ENCODE results near the gene KANSL1. TPM values are rescaled to one million over a fixed set of nuclear protein-coding genes. Genes with fewer than 3 reads are reported as not detected.
"Not testable (repeated sequence)": the region's sequence is repeated elsewhere in the genome, so short reads cannot be mapped to it uniquely, and the experiment has no call there.

Gene KANSL1
- polyA plus RNA-seq, 3 donors = 3.1 to 31.9 (median 4.6) TPM

DNA sequence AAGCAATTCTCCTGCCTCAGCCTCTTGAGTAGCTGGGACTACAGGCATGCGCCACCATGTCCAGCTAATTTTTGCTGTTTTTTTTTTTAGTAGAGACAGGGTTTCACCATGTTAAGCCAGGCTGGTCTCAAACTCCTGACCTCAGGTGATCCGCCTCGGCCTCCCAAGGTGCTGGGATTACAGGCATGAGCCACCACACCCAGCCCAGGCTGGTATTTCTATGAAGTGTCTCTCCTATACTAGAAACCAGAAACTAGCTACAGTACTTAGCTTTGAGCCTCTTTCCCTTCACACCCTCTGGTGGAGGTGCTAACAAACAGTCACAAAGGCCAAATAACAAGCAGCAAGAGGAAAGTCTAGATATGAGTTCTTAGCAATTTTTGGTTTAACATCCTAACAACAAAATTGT lies 6.4 kb downstream of the KANSL1 start:
- Mint-ChIP-seq H3K27ac (peak overlapping the region in 1 of 7 donors; percentile 43), H3K4me1 (peaks cover 75% of the 10 kb centered on the region)
- not testable (repeated sequence) for H3K27me3 Mint-ChIP-seq (ENCODE audit: low read depth in 3 of 3); H3K4me2 ChIP-seq (replicated peaks; ENCODE audit: extremely low read depth, low read length, poor library complexity, severe bottlenecking); H3K27me3 ChIP-seq (ENCODE audit: control insufficient read depth in 2 of 2, insufficient read depth in 2 of 2, low read length in 2 of 2); H2AFZ ChIP-seq (ENCODE audit: insufficient read depth, low read depth, low read length, poor library complexity, severe bottlenecking); H3K36me3 Mint-ChIP-seq; DNase-seq; H3K9me3 Mint-ChIP-seq; H3K4me3 ChIP-seq (replicated peaks in 1 of 3; ENCODE audit: low read depth in 2 of 3, low read length in 3 of 3); H3K4me3 Mint-ChIP-seq; H3K9ac ChIP-seq (ENCODE audit: insufficient read depth, low read length, poor library complexity, severe bottlenecking); H3K36me3 ChIP-seq (replicated peaks in 1 of 2; ENCODE audit: control insufficient read depth in 1 of 2, insufficient read depth in 2 of 2, low read length in 2 of 2); H3K9me3 ChIP-seq (replicated peaks in 1 of 2; ENCODE audit: control insufficient read depth in 1 of 2, insufficient read depth in 1 of 2, low read length in 2 of 2)
- peak overlapping the region in 1 of 2 donors; percentile 26 for H3K27ac ChIP-seq (ENCODE audit: low read depth in 1 of 2, low read length in 2 of 2)
- H3K79me2 ChIP-seq (ENCODE audit: insufficient read depth, low read length) = peaks cover 100% of the 10 kb centered on the region
- H4K20me1 ChIP-seq (ENCODE audit: insufficient read depth, low read length) = peaks cover 99% of the 10 kb centered on the region
- TF ChIP-seq, protein P1, sequence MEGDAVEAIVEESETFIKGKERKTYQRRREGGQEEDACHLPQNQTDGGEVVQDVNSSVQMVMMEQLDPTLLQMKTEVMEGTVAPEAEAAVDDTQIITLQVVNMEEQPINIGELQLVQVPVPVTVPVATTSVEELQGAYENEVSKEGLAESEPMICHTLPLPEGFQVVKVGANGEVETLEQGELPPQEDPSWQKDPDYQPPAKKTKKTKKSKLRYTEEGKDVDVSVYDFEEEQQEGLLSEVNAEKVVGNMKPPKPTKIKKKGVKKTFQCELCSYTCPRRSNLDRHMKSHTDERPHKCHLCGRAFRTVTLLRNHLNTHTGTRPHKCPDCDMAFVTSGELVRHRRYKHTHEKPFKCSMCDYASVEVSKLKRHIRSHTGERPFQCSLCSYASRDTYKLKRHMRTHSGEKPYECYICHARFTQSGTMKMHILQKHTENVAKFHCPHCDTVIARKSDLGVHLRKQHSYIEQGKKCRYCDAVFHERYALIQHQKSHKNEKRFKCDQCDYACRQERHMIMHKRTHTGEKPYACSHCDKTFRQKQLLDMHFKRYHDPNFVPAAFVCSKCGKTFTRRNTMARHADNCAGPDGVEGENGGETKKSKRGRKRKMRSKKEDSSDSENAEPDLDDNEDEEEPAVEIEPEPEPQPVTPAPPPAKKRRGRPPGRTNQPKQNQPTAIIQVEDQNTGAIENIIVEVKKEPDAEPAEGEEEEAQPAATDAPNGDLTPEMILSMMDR (IDR thresholded peaks at IDR 0.05) = peak; percentile 29
- no CpG with 5 or more reads among the region's 3 CpGs for WGBS (ENCODE audit: insufficient coverage)
- peaks cover 11 to 40% of the 10 kb centered on the region in 2 donors for H3K4me1 ChIP-seq (ENCODE audit: control insufficient read depth in 1 of 2, insufficient read depth in 2 of 2, low read length in 2 of 2)
- intact Hi-C loops (cut with micrococcal nuclease) = loop anchor here in 1 of 2 donors (5.0 kb wide), 2 partner anchors 35 to 610 kb away; no protein-coding TSS in a partner anchor

DNA sequence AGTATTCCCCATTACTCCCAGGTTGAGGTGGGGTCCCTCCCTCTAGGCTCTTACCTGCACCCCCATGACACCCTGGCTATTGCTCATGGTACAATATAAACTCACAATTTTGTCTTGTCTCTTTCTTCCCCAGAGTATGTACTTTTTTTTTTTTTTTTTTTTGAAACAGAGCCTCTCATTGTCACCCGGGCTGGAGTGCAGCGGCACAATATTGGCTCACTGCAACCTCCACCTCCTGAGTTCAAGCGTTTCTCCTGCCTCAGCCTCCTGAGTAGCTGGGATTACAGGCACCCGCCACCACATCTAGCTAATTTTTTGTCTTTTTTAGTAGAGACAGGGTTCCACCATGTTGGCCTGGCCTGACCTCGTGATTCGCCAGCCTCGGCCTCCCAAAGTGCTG lies 8.5 kb downstream of the KANSL1 start:
- DNase-seq = no peak
- Histone ChIP-seq H3K4me2 (replicated peaks; ENCODE audit: extremely low read depth, low read length, poor library complexity, severe bottlenecking) (no peak overlapping the region), H2AFZ (ENCODE audit: insufficient read depth, low read depth, low read length, poor library complexity, severe bottlenecking) (no peak overlapping the region), H4K20me1 (ENCODE audit: insufficient read depth, low read length) (peaks cover 100% of the 10 kb centered on the region), H3K4me1 (ENCODE audit: control insufficient read depth in 1 of 2, insufficient read depth in 2 of 2, low read length in 2 of 2) (peaks cover 14 to 38% of the 10 kb centered on the region in 2 donors), H3K27me3 (ENCODE audit: control insufficient read depth in 2 of 2, insufficient read depth in 2 of 2, low read length in 2 of 2) (no peaks in the 10 kb centered on the region), H3K79me2 (ENCODE audit: insufficient read depth, low read length) (peaks cover 100% of the 10 kb centered on the region), H3K27ac (ENCODE audit: low read depth in 1 of 2, low read length in 2 of 2) (peak overlapping the region in 1 of 2 donors; percentile 46), H3K4me3 (replicated peaks in 1 of 3; ENCODE audit: low read depth in 2 of 3, low read length in 3 of 3) (no peak overlapping the region), H3K9me3 (replicated peaks in 1 of 2; ENCODE audit: control insufficient read depth in 1 of 2, insufficient read depth in 1 of 2, low read length in 2 of 2) (no peaks in the 10 kb centered on the region), H3K9ac (ENCODE audit: insufficient read depth, low read length, poor library complexity, severe bottlenecking) (no peak overlapping the region), H3K36me3 (replicated peaks in 1 of 2; ENCODE audit: control insufficient read depth in 1 of 2, insufficient read depth in 2 of 2, low read length in 2 of 2) (no peaks in the 10 kb centered on the region)
- peaks cover 3 to 6% of the 10 kb centered on the region in 2 donors for H3K36me3 Mint-ChIP-seq
- TF ChIP-seq, protein P1 (IDR thresholded peaks at IDR 0.05) = no peak
- peak overlapping the region in 5 of 7 donors; percentile 4 to 58 (median 46) for H3K27ac Mint-ChIP-seq
- H3K4me1 Mint-ChIP-seq = peaks cover 81% of the 10 kb centered on the region
- WGBS (ENCODE audit: insufficient coverage) = 100% methylated on average over 3 of the region's 7 CpGs
- peaks cover 0 to under 1% (median 0%) of the 10 kb centered on the region in 3 donors for H3K27me3 Mint-ChIP-seq (ENCODE audit: low read depth in 3 of 3)
- intact Hi-C loops (cut with micrococcal nuclease) = loop anchor here in 1 of 2 donors (5.0 kb wide), 2 partner anchors 32 to 607 kb away; no protein-coding TSS in a partner anchor
- H3K9me3 Mint-ChIP-seq = no peaks in the 10 kb centered on the region
- H3K4me3 Mint-ChIP-seq = no peak overlapping the region

DNA sequence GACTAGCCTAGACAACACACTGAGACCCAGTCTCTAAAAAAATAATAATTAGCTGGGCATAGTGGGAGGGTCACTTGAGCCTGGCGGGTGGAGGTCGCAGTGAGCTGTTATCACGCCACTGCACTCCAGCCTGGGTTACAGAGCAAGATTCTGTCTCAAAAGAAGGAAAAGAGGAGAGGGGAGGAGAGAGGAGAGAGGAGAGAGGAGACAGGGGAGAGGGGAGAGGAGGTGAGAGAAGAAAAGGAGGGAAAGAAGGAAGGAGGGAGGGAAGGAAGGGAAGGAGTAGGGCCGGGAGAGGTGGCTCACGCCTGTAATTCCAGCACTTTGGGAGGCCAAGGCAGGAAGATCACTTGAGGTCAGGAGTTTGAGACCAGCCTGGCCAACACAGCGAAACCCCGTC lies 9.8 kb downstream of the KANSL1 start:
- H2AFZ ChIP-seq (ENCODE audit: insufficient read depth, low read depth, low read length, poor library complexity, severe bottlenecking); H3K27me3 ChIP-seq (ENCODE audit: control insufficient read depth in 2 of 2, insufficient read depth in 2 of 2, low read length in 2 of 2); H3K4me3 Mint-ChIP-seq; H3K9ac ChIP-seq (ENCODE audit: insufficient read depth, low read length, poor library complexity, severe bottlenecking); H3K4me2 ChIP-seq (replicated peaks; ENCODE audit: extremely low read depth, low read length, poor library complexity, severe bottlenecking); H3K36me3 Mint-ChIP-seq; H3K9me3 Mint-ChIP-seq; intact Hi-C loops (cut with micrococcal nuclease); H3K4me3 ChIP-seq (replicated peaks in 1 of 3; ENCODE audit: low read depth in 2 of 3, low read length in 3 of 3); H3K36me3 ChIP-seq (replicated peaks in 1 of 2; ENCODE audit: control insufficient read depth in 1 of 2, insufficient read depth in 2 of 2, low read length in 2 of 2); DNase-seq; H3K27me3 Mint-ChIP-seq (ENCODE audit: low read depth in 3 of 3); H3K9me3 ChIP-seq (replicated peaks in 1 of 2; ENCODE audit: control insufficient read depth in 1 of 2, insufficient read depth in 1 of 2, low read length in 2 of 2): not testable (repeated sequence)
- Mint-ChIP-seq H3K27ac (peak overlapping the region in 4 of 7 donors; percentile 10 to 72 (median 51)), H3K4me1 (peaks cover 83% of the 10 kb centered on the region)
- H3K79me2 ChIP-seq (ENCODE audit: insufficient read depth, low read length) = peaks cover 99% of the 10 kb centered on the region
- 94% methylated on average over 7 of the region's 7 CpGs for WGBS (ENCODE audit: insufficient coverage)
- peaks cover 100% of the 10 kb centered on the region for H4K20me1 ChIP-seq (ENCODE audit: insufficient read depth, low read length)
- H3K4me1 ChIP-seq (ENCODE audit: control insufficient read depth in 1 of 2, insufficient read depth in 2 of 2, low read length in 2 of 2) = peaks cover 27 to 42% of the 10 kb centered on the region in 2 donors
- H3K27ac ChIP-seq (ENCODE audit: low read depth in 1 of 2, low read length in 2 of 2) = peak overlapping the region in 1 of 2 donors; percentile 30

Data from CD14-positive monocyte (primary cell).